K562 (cell line): ENCODE measurements around the gene DCUN1D4. TPM values are rescaled to one million over a fixed set of nuclear protein-coding genes. Genes with fewer than 3 reads are reported as not detected.
A peak's percentile ranks its signal among the peaks of the same experiment; 100 is the strongest.

ENCODE experiments used
- CCAR2 ChIP-seq: fragments of 200-400 bp; formaldehyde crosslinking; IDR thresholded peaks from 2 replicates; pipeline ENCODE4 v1.6.1; 2017; ENCODE audit warnings: mild to moderate bottlenecking, low read depth, low read length
- ELF1 ChIP-seq: fragments of 200-800 bp; sonication (Bioruptor generic); IDR thresholded peaks from 2 replicates; pipeline ENCODE4 v1.6.1; 2016; ENCODE audit warnings: missing genetic modification characterization, missing compliant biosample characterization
- NCOA6 ChIP-seq: fragments of 450-650 bp; IDR thresholded peaks from 2 replicates; pipeline ENCODE4 v1.6.1; 2017; ENCODE audit warnings: mild to moderate bottlenecking
- PHF8 ChIP-seq: fragments of 200-600 bp; sonication (generic); IDR thresholded peaks from 2 replicates; pipeline ENCODE4 v1.6.1; 2012; ENCODE audit warnings: mixed run types, mild to moderate bottlenecking, inconsistent platforms, low read length, moderate library complexity, borderline replicate concordance
- SIN3B ChIP-seq: fragments of 450-650 bp; IDR thresholded peaks from 2 replicates; pipeline ENCODE4 v1.6.1; 2017; ENCODE audit warnings: low read depth, mild to moderate bottlenecking, moderate library complexity
- SMARCA5 ChIP-seq: fragments of 450-650 bp; IDR thresholded peaks from 2 replicates; pipeline ENCODE4 v1.6.1; 2016
- SREBF1 ChIP-seq: fragments of 150-350 bp; IDR thresholded peaks from 2 replicates; pipeline ENCODE4 v1.6.1; 2014; ENCODE audit warnings: antibody characterized with exemption, low read depth, low read length, borderline replicate concordance
- STAT5B ChIP-seq: fragments of 250-450 bp; sonication (Bioruptor Pico); IDR thresholded peaks from 2 replicates; pipeline ENCODE4 v1.8.0; 2021; ENCODE audit warnings: mild to moderate bottlenecking, inconsistent platforms
- TCF7 ChIP-seq: sonication (generic); IDR thresholded peaks from 2 replicates; pipeline ENCODE4 v1.6.1; 2016; ENCODE audit warnings: antibody characterized with exemption, borderline replicate concordance
- THRAP3 ChIP-seq: fragments of 450-650 bp; IDR thresholded peaks from 2 replicates; pipeline ENCODE4 v1.6.1; 2016; ENCODE audit warnings: mild to moderate bottlenecking, inconsistent platforms, borderline replicate concordance
- TOE1 ChIP-seq, 2 experiments: fragments of 450-650 bp in 1 of 2; sonication (generic) in 1 of 2; formaldehyde crosslinking in 1 of 2; IDR thresholded peaks; 2 replicates each; pipeline versions ENCODE4 v1.7.1 to v1.8.0; 2016 to 2022; ENCODE audit warnings: borderline replicate concordance in 2 of 2, mild to moderate bottlenecking in 2 of 2, antibody characterized with exemption in 1 of 2, inconsistent platforms in 1 of 2, low read depth in 1 of 2, missing genetic modification reagents in 1 of 2, moderate library complexity in 1 of 2
- ZNF133 ChIP-seq: fragments of 250-450 bp; sonication (Bioruptor Pico); IDR thresholded peaks from 2 replicates; pipeline ENCODE4 v1.4.0; 2020; ENCODE audit warnings: mild to moderate bottlenecking
- ZNF778 ChIP-seq: fragments of 450-650 bp; formaldehyde crosslinking; IDR thresholded peaks from 2 replicates; pipeline ENCODE4 v1.4.0; 2020; ENCODE audit warnings: mild to moderate bottlenecking, moderate library complexity
- polyA plus RNA-seq, 8 experiments: library from polyadenylated mRNA; depleted of rRNA in 4 of 8; stranded (reverse) in 5 of 8; unstranded in 3 of 8; fragments of >200 nt; fragmentation: Nextera tagmentation in 2 of 8; fragmentation: Illumina TruSeq in 1 of 8; extraction: Ambion mirVana in 2 of 8; extraction: Trizol in 1 of 8; gene quantifications; 2 replicates each; pipeline versions ENCODE4 v1.2.1 to v1.2.3, GENCODE V29; 2011 to 2014; ENCODE audit warnings: inconsistent platforms in 1 of 8, missing spikeins in 1 of 8
- total RNA-seq, 7 experiments: library from RNA; depleted of rRNA in 6 of 7; stranded (reverse); fragments of >200 nt in 6 of 7; fragmentation: Illumina TruSeq in 2 of 7; extraction: Trizol in 2 of 7; gene quantifications; 2 replicates each; pipeline versions ENCODE4 v1.2.1 to v1.2.3, GENCODE V29; 2011 to 2021; ENCODE audit warnings: low replicate concordance in 1 of 7
- TF ChIP-seq, protein P1 (sequence below): fragments of 450-650 bp; formaldehyde crosslinking; IDR thresholded peaks from 2 replicates; pipeline ENCODE4 v1.4.0; 2022; ENCODE audit warnings: mild to moderate bottlenecking, moderate library complexity
- TF ChIP-seq, protein P2 (sequence below): sonication (generic); formaldehyde crosslinking; IDR thresholded peaks from 2 replicates; pipeline ENCODE4 v1.8.0; 2022; ENCODE audit warnings: missing genetic modification reagents, mild to moderate bottlenecking, moderate library complexity, borderline replicate concordance
- TF ChIP-seq, protein P3 (sequence below): fragments of 250-450 bp; sonication (Bioruptor Pico); IDR thresholded peaks from 2 replicates; pipeline ENCODE4 v1.8.0; 2021; ENCODE audit warnings: moderate library complexity, mild to moderate bottlenecking, inconsistent platforms
- TF ChIP-seq, protein P4 (sequence below): sonication (generic); formaldehyde crosslinking; IDR thresholded peaks from 2 replicates; pipeline ENCODE4 v1.8.0; 2023; ENCODE audit warnings: missing genetic modification reagents, mild to moderate bottlenecking, borderline replicate concordance

The DCUN1D4 gene
- total and polyA plus RNA-seq, 9 of the 15 experiments (the other 6 are each of a cell fraction or from before 2014, with no cell fraction given): 15.1 to 73.5 (median 23.0) TPM

DNA sequence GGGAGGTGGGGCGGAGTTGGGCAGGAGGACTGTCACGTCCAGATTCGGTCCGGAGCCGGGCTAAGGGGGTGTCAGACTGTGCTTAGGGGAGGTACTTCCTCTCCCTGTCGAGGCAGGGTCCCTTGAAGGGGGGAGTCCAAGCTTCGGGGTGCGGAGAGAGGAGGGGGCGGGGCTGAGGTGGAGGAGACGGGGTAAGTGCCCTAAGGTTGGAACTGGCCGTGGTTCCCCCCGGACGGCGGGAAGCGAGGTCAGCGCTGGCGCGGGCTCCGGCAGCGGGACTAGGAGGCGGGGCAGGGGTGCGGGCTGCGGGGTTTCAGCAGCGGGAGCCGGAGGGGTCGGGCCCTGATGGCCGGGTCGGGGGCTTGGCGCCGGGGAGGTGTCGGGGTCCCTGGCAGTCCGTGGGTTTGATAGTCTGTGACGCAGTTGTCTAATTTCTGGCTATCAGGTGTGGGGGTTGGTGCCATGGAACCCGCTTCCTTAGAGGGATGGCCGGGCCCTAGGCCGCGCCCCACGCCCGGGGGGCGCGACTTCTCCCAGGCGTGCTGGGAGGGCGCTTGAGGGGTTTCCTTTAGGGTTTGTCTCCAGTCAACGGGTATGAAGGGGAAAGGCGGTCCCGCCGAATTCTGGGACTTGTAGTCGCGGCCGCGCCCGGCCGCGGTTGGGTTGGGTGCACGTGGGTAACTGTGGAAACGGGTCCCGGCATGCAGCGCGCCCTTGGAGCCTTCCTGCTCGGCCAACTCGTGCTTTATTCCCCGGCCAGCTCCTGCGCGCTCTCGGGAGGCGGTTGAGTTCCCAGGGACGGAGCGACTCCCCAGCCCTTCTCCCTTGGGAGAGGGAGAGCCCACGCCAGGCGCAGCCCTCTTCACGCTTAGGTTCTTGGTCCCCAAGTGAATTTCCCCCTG, 1.5 kb downstream of the DCUN1D4 start (continued):
- TF ChIP-seq SREBF1 (no peak), CCAR2 (no peak), TOE1 (IDR thresholded peaks at IDR 0.05; ENCODE audit: borderline replicate concordance) (peak; percentile 28; the same call in 1 of the 2 replicates), TOE1 (CRISPR knock-in tag; IDR thresholded peaks at IDR 0.05; ENCODE audit: borderline replicate concordance, low read depth) (no peak), ZNF133 (CRISPR knock-in tag) (no peak), SMARCA5 (no peak), THRAP3 (no peak), ELF1 (tag) (peak; percentile 58; the same call in 1 of the 2 replicates), SIN3B (no peak), TCF7 (no peak), STAT5B (no peak), NCOA6 (no peak), PHF8 (peak; percentile 65; the same call in 1 of the 2 replicates), ZNF778 (CRISPR knock-in tag) (no peak)
- TF ChIP-seq, protein P1, sequence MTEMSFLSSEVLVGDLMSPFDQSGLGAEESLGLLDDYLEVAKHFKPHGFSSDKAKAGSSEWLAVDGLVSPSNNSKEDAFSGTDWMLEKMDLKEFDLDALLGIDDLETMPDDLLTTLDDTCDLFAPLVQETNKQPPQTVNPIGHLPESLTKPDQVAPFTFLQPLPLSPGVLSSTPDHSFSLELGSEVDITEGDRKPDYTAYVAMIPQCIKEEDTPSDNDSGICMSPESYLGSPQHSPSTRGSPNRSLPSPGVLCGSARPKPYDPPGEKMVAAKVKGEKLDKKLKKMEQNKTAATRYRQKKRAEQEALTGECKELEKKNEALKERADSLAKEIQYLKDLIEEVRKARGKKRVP: no peak
- TF ChIP-seq, protein P2, sequence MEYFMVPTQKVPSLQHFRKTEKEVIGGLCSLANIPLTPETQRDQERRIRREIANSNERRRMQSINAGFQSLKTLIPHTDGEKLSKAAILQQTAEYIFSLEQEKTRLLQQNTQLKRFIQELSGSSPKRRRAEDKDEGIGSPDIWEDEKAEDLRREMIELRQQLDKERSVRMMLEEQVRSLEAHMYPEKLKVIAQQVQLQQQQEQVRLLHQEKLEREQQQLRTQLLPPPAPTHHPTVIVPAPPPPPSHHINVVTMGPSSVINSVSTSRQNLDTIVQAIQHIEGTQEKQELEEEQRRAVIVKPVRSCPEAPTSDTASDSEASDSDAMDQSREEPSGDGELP (CRISPR knock-in tag): peak; percentile 54; the same call in 1 of the 2 replicates
- TF ChIP-seq, protein P3, sequence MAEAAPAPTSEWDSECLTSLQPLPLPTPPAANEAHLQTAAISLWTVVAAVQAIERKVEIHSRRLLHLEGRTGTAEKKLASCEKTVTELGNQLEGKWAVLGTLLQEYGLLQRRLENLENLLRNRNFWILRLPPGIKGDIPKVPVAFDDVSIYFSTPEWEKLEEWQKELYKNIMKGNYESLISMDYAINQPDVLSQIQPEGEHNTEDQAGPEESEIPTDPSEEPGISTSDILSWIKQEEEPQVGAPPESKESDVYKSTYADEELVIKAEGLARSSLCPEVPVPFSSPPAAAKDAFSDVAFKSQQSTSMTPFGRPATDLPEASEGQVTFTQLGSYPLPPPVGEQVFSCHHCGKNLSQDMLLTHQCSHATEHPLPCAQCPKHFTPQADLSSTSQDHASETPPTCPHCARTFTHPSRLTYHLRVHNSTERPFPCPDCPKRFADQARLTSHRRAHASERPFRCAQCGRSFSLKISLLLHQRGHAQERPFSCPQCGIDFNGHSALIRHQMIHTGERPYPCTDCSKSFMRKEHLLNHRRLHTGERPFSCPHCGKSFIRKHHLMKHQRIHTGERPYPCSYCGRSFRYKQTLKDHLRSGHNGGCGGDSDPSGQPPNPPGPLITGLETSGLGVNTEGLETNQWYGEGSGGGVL: no peak
- TF ChIP-seq, protein P4, sequence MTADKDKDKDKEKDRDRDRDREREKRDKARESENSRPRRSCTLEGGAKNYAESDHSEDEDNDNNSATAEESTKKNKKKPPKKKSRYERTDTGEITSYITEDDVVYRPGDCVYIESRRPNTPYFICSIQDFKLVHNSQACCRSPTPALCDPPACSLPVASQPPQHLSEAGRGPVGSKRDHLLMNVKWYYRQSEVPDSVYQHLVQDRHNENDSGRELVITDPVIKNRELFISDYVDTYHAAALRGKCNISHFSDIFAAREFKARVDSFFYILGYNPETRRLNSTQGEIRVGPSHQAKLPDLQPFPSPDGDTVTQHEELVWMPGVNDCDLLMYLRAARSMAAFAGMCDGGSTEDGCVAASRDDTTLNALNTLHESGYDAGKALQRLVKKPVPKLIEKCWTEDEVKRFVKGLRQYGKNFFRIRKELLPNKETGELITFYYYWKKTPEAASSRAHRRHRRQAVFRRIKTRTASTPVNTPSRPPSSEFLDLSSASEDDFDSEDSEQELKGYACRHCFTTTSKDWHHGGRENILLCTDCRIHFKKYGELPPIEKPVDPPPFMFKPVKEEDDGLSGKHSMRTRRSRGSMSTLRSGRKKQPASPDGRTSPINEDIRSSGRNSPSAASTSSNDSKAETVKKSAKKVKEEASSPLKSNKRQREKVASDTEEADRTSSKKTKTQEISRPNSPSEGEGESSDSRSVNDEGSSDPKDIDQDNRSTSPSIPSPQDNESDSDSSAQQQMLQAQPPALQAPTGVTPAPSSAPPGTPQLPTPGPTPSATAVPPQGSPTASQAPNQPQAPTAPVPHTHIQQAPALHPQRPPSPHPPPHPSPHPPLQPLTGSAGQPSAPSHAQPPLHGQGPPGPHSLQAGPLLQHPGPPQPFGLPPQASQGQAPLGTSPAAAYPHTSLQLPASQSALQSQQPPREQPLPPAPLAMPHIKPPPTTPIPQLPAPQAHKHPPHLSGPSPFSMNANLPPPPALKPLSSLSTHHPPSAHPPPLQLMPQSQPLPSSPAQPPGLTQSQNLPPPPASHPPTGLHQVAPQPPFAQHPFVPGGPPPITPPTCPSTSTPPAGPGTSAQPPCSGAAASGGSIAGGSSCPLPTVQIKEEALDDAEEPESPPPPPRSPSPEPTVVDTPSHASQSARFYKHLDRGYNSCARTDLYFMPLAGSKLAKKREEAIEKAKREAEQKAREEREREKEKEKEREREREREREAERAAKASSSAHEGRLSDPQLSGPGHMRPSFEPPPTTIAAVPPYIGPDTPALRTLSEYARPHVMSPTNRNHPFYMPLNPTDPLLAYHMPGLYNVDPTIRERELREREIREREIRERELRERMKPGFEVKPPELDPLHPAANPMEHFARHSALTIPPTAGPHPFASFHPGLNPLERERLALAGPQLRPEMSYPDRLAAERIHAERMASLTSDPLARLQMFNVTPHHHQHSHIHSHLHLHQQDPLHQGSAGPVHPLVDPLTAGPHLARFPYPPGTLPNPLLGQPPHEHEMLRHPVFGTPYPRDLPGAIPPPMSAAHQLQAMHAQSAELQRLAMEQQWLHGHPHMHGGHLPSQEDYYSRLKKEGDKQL: no peak
